GM12873 (cell line): ENCODE measurements around the gene TRRAP.

Experiments
- TF ChIP-seq, protein P1 (sequence below): IDR thresholded peaks from 2 replicates; pipeline ENCODE4 v1.5.1; 2012; ENCODE audit warnings: low read depth, mild to moderate bottlenecking, moderate library complexity, low read length, control low read depth; ENCODE audit not compliant: insufficient read depth; ENCODE audit errors: missing control alignments

TRRAP gene

DNA sequence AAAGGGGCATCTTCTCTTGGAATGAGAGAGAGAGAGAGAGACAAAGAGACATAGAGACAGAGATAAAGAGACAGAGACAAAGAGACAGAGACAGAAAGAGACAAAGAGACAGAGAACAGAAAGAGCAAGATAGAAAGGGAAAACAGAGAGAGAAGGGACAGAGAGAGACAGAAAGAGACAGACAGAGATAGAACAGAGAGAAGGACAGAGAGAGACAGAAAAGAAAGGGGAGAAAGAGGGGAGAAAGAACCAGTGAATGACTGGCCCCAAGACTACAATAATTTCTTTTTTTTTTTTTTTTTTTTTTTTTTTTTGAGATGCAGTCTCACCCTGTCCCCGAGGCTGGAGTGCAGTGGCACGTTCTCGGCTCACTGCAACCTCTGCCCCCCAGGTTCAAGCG is 16.1 kb upstream of the TRRAP start:
- TF ChIP-seq, protein P1, sequence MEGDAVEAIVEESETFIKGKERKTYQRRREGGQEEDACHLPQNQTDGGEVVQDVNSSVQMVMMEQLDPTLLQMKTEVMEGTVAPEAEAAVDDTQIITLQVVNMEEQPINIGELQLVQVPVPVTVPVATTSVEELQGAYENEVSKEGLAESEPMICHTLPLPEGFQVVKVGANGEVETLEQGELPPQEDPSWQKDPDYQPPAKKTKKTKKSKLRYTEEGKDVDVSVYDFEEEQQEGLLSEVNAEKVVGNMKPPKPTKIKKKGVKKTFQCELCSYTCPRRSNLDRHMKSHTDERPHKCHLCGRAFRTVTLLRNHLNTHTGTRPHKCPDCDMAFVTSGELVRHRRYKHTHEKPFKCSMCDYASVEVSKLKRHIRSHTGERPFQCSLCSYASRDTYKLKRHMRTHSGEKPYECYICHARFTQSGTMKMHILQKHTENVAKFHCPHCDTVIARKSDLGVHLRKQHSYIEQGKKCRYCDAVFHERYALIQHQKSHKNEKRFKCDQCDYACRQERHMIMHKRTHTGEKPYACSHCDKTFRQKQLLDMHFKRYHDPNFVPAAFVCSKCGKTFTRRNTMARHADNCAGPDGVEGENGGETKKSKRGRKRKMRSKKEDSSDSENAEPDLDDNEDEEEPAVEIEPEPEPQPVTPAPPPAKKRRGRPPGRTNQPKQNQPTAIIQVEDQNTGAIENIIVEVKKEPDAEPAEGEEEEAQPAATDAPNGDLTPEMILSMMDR, result no peak

- TF ChIP-seq, protein P1, result no peak
Measured at GRCh38 chr7:98862716-98863420, 15.5 kb upstream of the TRRAP start.

DNA sequence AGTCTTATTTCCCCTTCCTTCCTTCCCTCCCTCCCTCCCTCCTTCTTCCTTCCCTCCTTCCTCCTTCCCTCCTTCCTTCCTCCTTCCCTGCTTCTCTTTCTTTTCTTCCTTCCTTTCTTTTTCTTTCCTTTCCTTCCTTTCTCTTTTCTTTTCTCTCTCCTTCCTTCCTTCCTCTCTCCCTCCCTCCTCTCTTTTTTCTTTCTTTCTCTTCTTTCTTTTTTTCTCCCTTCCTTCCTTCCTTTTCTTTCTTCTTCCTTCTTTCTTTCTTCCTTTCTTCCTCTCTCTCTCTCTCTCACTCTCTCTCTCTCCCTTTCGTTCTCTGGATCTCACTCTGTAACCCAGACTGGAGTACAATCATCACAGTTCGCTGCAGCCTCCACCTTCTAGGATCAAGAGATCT is 14.7 kb upstream of the TRRAP start:
- TF ChIP-seq, protein P1, result no peak

GRCh38 chr7:98864731-98865453 is 13.4 kb upstream of the TRRAP start:
- TF ChIP-seq, protein P1, result no peak

DNA sequence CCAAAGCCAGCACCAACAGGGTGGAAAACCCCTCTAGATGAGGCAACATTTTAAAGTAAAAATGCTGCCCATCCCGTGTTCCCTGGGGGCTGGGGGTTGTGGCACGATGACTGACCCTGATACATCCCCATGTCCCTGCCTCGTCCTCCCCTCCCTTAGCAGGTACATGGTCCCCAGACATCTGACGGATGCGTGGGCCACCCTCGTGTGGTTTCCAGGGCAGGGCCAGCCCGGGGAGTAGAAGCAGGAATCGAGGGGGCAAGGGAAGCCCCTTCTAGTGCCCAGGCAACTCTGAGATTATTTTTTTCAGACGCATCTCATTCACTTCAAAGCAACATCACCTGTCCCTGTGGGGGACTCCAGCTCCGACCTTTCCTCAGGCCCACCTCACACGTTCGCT is 12.0 kb upstream of the TRRAP start:
- TF ChIP-seq, protein P1, result no peak

GRCh38 chr7:98866765-98867164 is 11.6 kb upstream of the TRRAP start:
- TF ChIP-seq, protein P1, result no peak

GRCh38 chr7:98868450-98868849 is 9.9 kb upstream of the TRRAP start:
- TF ChIP-seq, protein P1, result no peak
